HuH-7 (cell line): ENCODE measurements around the gene RUNX1.

ENCODE experiments used
- DNase-seq: peaks from one replicate; pipeline ENCODE4 v3.0.0; 2011; ENCODE audit warnings: low spot score

RUNX1 gene

DNA sequence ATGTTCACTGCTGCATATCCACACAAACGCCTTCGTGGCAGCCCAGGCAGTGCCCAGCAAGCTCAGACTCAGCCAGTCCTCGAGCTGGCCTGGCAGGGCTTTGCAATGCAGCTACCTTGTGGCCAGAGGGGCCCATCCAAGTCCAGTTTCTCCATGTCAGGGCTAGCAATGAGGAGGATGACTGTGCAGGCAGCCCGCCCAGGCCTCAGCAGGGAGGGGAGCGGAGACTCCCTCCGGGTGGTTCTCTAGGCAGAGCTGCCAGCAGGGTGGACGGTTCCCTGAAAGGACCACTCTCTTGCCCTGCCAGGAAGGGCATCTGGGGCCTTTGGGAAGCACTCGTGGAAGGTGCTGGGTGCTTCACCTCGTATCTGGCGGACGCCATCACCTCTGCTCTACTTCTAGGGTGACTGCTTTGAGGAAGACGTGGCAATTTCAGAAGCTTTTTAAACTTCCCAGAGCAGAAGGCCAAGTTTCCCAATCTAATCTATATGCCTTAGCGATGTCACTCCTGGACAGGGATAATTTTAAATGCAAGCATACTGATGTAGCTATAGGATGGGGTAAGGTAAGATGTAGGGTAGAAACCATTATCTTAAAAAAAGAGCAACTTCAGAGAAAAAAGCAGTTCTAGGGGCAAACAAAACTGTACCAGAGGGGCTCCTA is 56.2 kb downstream of the RUNX1 start:
- DNase-seq: no peak

DNA sequence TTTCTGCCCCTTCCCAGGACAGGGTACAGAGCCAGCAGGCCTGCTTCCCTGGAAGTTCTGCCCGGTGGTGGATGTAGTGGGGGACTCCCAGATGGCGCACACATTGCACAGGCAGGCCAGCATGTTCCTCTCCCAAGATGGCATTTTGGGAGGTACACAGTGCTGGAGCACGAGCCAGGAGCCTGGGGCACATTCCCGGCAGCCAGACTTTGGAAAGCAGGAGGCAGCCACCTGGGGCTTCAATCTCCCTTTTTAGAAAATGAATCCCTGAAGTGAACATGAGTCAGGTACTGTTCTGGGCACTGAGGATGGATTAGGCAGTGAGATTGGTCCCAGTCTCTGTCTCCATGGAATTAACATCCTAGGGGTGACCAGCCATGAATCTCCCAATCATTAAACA is 56.9 kb downstream of the RUNX1 start:
- DNase-seq: no peak

DNA sequence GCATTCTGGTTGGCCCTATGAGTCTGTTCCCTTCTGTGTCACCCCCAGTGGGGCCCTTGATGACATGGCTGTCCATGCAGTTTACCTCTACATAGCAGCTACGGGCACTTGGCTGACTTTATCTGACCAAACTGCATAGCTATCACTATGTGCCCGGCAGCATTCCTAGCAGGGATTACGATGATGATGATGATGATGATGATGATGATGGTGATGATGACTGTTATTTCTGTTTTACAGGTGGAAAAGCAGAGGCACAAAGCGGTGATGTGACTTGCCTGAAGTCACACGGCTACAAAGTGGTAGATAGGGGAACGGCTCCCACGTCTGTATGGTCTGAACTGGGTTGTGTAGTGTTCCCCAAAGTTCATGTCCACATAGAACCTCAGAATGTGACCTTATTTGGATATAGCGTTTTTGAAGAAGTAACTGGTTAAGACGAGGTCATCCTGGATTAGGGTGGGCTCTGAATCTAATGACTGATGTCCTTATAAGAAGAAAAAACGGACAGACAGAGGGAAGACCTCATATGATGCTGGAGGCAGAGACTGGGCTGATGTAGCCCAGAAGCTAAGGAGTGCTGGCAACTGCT is 57.6 kb downstream of the RUNX1 start:
- no peak for DNase-seq

DNA sequence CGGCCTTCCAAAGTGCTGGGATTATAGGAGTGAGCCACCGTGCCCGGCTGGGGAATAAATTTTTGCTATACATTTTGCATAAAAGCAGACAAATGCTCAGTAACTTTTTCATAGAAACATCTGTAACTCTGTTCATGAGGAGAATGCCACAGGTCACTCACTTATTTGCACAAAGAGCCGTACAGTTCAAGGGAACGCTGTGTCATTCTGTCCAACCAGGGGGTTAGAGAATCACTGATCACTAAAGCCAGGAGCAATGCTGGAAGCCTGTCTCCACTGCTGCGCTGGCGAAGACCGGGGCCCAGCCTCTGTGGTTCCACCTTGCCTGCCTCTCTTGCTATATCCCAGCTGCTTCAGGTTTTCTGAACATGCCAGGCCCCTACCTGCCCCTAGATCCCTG is 58.3 kb downstream of the RUNX1 start:
- no peak for DNase-seq

DNA sequence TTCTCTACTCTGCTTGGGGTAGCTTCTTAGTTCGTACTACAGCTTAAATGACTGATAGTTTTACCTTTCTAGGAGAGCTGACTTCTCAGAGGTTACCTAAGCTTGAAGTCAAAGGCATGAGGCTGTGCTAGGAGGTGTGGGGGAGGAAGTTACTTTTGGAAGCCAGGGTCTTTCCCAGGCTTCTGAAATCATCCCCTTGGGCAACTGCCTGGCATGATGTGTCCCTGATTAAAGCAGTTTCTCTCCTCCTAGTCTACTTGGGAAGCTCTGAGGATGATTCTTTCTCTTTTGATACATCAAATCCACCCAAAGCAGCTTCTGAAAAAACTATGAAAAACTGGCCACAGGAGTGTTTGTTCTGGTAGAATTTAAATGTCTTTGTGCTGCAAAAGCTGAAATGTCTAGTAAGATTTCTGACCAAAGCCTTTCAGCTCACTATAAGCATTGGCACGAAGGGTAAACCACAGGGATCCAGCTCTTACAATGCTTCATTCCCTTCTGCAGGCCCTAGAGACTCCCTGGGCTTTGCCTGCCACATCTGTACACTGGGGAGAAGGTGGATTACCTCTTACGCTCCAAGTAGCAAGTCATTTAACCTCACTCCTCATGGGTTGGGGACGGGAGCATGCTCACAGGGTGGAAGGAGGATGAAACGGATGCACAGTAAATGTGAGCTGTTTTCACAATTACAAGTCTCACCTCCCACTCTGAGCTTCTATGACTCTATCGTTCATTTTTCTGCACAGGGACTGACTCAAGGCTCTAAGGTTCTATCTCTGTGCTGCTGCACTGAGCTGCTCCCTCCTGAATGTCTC is 59.6 kb downstream of the RUNX1 start:
- no peak for DNase-seq

DNA sequence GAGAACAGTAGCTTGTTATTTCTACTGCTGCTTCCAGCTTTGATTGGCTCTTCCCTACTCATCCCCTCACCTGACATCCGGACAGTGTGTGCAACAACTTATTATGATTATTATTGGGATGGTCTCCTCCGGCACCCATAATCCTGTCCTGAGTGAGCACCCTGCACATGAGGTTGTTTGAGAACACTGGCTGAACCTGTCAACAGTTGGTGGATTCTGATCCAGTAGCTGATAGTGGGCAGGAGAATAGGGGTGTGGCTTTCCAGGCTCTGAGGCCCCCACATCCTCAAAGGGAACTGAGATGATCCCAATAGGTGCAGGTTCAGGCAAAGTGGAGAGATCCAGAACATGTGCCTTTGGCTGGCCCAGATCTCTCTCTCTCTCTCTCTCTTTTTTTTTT is 60.5 kb downstream of the RUNX1 start:
- no peak for DNase-seq

DNA sequence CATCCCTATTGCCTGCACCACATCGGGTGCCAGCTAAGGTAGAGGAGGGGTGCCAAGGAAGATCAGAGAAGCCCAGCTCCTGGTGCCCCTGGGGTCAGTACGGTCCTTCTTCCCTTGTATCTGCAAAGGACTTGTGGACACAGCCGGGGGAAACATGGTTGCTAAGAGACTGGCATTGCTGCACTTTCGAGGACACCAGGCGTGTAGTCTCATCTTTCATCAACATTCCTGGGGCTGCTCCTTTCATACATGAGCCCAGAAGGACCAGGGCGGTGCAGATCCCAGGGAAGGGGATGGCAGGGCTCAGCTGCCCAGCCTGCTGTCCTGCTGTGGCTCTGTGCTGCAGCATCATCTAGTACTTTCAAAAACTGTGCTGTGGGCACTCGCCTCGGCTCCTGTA is 61.0 kb downstream of the RUNX1 start:
- no peak for DNase-seq

DNA sequence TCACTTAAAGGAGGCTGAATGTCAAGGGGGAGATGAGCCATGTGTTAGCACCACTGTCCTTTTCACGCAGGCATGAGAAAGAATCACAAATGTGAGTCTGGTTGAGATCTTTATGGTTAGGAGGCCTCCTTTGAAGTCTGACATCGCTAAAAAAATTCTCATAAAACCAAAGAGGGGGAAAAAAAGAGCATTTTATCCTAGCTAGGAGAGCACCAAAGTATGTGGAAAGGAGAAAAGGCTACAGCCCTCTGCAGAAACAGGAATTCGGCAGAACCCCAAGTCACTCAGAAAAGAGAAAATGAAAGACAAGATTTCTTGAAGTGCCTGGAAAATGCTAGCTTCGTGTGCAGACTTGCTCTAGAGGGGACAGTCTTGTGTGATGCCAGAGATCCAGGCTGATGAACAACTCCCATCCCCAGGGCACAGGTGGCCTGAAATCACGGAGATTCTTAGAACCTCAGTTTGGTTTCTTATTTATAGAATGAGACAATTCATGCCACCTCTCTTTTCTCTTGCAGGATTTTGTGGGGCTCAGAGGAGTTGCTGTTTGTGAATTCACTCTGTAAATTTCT is 61.5 kb downstream of the RUNX1 start:
- no peak for DNase-seq

DNA sequence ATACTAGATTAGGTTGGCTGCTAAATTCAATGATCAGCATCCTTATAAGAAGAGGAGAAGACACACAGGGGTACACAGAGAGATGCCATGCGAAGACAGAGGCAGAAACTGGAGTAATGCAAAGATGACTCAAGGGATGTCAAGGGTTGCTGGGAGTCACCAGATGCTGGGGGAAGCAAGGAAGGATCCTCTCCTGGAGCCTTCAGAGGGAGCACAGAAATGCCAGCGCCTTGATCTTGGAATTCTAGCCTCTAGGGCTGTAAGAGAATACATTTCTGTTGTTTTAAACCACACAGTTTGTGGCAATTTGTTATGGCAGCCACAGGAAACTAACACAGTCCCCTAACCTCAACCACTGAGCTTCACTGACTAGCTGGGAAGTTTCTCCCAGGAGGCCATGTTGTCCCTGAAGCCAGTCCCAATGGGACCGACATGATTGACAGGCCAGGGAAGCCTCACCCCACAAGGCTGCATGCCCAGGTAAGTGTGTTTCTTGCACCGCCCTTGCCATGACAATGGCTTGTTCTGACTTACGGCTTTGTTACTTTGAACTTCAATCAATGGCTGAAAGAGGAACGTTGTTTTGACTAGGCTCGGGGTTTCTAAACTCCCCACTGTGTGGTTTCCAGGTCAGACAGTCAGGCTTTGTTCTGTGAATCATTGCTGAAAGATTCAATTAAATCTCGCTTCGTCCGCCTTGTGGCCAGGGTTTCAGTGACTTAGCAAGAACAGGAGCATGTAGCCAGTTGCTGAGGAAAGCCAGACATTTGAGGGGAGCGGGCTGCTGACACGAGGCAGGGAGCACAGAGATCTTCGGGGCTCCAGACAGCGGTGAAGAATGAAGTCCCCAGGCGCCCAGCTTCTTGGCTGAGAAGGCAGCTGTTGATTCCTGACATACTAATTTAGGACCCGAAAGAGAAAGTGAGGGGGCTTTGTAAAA is 62.3 kb downstream of the RUNX1 start:
- no peak for DNase-seq

DNA sequence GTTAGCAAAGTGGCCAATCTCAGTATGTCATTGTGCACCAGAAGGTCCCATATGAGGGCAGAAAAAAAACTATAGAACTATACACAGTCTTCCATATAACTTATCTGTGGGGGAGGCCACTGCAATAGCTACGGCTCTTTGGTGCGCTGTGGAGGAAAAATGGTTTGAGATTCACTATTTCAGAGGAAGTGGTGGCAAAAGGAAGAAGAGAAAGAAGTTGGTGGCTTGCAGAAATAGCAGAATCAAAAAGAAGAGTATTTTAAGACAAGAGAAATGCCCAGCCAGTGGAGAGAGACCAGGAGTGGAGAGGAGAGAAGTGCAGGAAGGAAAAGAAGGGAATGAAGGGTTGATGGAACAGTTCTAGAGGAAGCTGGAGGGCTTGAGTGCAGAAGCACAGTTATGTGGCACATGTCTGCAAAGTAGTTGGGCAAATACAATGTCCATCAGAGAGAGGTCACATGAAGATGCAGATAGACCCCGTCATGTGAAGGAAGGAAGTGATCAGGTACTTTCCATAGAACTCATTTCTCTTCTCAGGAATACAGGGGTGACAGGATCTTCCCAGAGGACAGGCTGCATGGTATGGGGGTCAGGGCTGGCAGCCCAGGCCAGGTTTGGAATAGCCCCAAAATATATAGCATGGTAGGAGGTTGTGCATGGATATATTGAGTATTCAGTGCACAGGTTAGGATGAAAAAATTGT is 64.6 kb downstream of the RUNX1 start:
- no peak for DNase-seq

DNA sequence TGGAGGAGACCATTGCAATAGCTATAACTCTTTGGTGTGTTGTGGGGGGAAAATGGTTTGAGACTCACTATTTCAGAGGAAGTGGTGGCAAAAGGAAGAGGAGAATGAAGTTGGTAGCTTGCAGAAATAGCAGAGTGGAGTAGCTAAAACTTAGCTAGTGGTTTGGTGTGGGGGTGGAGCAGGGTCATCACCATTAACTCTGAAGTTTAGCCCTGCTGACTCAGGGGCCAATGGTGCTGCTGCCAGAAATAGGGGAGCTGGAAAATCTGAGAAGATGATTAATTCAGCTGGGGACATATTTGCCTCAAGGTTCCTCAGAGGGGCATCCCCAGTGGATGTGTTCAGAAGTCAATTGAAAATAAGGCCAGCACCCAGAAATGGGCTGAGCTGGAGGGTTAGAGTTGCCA is 65.4 kb downstream of the RUNX1 start:
- no peak for DNase-seq

DNA sequence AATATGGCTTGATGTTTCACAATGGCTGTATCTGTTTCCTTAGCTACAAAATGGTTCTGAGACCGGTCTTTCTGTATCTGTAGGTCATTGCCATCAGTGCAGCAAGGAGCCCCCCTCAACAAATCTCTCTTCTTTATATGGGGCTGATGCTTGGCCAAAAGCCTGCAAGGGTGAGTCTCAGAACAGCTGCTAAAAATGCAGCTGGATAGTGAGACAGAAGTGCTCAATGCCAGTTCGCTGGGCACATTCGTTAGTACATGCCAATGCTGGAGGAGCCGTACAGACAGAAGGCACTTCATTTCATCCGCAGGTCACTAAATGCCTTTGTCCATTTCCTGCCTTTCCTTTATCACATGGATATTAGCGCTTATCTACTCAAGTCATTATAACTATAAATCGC is 67.3 kb downstream of the RUNX1 start:
- DNase-seq: no peak

DNA sequence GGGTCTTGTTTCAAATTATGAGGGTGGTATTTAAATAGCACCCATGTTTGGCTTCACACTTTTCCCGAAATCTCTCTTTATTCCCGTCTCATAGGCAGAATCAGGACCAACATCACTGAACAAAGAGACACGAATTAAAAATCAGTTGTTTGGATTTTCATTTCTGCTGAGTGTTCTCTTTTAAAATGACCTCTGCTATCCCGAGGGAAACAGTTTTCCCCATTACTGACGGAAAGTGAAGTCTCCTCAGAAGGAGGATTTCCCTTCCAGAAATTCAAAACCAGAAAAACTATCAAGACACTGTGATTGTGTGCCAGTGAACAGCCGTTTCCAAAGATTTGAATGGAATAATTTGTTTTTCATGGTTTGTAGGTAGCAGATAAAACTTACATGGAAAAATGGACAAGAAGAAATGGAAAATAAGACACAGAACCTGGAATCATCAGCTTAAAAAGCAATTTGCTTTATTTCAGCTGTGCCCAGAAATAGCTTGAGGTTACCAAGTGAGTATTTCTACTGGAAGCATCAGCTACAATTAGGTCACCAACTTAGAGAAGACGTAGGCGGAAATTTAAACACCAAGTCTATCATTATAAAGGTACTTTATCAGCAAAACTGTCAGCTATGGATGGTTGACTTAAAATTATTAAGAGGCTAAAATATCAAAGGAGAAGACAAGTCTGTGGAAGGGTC is 68.5 kb downstream of the RUNX1 start:
- no peak for DNase-seq

DNA sequence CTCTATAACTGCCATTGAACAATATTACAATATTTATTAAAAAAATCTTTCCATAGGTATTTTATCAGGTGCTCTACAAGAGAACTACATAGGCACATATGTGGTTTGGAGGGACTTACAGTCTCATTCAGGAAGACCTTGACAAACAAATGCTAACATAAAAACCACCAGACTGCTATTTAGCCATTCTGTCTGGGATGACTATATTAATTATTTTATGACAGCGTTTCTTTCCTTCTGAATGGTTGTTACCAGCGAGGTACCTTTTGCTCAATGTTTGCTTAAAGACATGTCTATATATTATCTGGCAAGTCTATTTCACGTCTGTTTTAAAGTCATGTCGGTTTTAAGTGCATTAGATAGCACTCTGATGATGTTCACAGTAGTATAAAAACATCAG is 69.7 kb downstream of the RUNX1 start:
- DNase-seq: no peak

DNA sequence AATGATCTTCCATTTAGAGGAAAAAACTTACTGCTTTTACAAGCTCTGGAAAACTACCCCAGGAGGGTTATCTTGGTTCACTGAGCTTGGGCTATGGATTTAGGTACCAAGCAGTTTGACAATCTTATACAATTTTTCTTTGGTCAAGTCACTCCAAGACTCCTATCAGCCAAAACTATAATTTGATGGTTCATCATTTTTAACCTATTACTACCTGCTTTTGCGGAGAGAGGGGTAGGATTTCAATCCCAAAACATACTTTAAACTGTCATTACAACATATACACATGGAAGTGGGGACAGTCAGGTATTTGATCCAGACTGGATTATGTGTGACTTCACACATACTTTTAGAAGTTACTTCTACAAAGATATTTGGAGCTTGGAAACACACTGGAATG is 71.8 kb downstream of the RUNX1 start:
- no peak for DNase-seq

DNA sequence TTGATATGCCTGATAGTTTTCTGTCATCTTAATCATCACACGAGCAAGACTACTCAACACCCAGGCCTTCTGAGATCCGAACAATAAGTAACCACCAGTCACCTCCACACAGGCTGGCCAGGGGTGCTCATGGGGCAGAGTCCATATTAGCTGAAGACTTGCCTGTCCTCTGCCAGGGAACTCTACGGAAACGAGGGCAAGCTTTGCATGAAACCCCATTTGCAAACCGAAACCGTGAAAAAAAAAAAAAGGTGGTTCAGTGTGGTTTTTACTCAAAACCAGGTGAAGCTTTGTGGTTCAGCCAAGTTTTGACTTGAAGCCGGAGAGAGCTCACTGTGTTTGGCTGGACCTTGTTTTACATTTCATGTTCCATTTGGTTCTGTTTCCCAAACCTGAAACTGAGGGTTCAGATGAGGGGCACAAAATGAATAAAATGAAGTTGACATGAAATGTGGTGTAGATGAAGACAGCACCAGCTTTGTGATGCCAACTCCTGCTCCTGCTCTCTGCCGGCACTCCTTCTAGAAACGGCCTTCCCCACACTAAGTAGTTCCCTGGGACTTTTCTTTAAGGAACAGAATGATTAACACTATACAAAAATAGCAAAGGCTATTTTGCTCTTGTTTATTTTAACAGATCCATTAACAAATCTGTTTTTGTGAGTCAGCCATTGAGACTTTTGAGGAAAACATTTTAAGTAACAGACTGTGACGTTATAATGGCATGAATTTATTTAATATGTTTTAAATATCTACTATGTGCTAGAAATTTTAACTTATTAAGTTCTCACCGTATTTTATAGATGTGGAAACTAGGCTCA is 74.7 kb downstream of the RUNX1 start:
- DNase-seq: no peak

DNA sequence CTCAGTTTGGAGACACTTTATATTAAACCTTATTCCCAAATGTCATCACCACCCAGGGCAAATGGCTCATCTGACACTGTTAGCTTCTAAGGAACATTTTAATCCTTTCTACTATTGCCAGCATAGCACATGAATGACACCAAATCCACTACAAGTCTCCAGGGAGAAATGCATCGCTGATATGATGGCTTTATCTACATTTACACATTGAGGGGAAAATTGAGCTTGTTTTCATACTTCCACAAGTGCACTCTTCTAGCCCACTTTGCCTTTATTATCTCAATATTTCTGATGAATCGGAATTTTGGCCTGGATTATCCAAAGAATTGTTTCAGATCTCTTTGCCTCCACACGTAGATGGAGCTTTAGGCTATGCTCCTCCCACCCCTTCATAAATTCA is 75.4 kb downstream of the RUNX1 start:
- DNase-seq: no peak

DNA sequence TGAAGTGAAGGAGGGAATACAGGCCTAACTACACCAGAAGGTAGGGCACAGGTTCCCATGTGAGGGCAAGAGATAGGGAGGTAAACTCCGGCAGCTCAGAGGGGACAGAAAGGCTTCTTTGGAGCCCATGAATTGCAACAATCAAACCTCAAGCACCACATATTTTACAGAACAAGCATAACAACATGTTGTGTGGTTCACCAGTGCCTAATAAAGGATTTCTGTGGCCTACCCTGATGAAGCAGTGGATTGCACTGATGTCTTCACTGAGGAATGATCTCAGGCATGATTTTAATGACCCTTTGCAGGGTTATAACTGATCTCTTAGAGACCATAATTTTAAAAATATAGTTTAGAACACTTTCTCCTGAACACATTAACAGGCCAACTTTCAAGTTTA is 77.4 kb downstream of the RUNX1 start:
- DNase-seq: no peak

DNA sequence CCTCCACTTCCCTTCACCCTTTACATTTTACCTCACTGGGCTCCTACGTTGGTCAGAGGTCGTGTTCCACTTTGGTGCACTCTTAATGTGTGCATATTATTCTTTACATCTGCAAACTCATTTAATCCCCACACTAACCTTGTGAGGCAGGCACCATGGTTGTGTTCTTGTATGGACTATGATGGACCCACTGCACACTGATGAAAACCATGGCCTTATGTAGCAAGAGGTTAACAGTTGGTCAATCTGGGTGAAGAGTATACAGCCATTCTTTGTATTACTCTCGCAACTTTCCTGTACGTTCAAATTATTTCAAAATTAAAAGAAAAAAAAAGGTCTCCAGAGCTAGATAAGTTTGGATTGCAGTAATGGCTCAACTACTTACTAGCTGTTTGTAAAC is 78.5 kb downstream of the RUNX1 start:
- no peak for DNase-seq

DNA sequence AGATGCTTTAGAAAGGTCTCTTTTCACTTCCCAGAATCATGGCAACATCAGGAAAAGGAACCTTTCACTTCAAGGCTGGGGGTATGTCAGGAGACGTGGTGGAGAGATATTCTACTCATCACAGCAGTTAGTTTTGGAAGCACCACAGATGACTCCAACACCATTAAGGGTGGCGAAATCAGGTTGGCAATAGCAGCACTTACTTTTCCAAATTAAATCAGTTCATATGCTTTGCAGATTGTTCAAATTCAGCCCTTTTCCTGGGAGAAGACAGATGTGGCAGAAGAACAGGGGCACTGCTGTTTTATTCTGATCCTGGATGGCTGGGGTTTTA is 79.0 kb downstream of the RUNX1 start:
- no peak for DNase-seq
